GM18858 (cell line): ENCODE data around the gene ZER1.
"Not testable (repeated sequence)": the region's sequence is repeated elsewhere in the genome, so short reads cannot be mapped to it uniquely, and the experiment has no call there.

Experiments used
- ATAC-seq: cut with Tn5 transposase; IDR thresholded peaks from one replicate; pipeline ENCODE4 v1.9.1; 2021; ENCODE audit not compliant: unreplicated experiment

ZER1 gene

DNA sequence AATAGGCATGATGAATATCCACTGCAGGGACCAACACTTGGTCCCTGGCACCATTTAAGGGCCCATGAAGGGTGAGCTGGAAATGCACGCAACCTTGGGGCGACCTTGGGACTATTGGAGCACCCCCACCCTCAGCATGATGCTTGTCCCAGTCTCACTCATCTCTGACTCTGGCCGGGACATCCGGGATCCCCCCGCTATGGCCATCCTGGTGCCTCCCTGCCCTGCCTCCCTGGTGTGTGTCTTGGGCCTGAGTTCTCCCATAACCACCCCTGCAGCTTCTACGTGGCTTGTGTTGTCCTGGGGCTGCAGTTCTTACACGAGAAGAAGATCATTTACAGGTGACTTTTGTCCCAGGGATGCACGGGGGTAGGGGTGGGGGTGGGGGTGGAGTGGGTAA lies 53.7 kb downstream of the ZER1 start:
- no peak for ATAC-seq

DNA sequence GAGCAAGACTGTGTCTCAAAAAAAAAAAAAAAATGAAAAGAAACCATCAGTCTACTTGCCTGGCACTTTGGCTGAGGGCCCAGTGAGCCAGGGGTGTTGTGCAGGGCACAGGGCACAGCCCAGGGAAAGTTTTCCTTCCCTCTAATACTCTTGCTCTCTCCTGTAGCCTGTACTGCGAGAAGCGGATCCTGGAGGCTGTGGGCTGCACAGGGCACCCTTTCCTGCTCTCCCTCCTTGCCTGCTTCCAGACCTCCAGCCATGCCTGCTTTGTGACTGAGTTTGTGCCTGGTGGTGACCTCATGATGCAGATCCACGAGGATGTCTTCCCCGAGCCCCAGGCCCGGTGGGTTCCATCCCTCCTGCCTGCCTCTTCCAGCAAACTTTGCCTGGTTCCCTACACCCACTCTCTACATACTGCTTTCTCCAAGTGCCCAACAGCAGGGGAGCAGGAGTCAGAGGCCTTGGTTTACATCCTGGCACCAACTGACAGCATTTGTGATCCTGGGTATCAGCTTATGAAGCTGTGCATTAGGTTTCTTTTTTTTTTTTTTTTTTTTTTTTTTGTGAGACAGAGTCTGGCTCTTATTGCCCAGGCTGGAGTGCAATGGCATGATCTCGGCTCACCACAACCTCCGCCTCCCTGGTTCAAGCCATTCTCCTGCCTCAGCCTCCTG lies 55.0 kb downstream of the ZER1 start:
- ATAC-seq, result no peak

GRCh38 chr9:128715436-128715750 lies 56.3 kb downstream of the ZER1 start:
- ATAC-seq, result no peak

DNA sequence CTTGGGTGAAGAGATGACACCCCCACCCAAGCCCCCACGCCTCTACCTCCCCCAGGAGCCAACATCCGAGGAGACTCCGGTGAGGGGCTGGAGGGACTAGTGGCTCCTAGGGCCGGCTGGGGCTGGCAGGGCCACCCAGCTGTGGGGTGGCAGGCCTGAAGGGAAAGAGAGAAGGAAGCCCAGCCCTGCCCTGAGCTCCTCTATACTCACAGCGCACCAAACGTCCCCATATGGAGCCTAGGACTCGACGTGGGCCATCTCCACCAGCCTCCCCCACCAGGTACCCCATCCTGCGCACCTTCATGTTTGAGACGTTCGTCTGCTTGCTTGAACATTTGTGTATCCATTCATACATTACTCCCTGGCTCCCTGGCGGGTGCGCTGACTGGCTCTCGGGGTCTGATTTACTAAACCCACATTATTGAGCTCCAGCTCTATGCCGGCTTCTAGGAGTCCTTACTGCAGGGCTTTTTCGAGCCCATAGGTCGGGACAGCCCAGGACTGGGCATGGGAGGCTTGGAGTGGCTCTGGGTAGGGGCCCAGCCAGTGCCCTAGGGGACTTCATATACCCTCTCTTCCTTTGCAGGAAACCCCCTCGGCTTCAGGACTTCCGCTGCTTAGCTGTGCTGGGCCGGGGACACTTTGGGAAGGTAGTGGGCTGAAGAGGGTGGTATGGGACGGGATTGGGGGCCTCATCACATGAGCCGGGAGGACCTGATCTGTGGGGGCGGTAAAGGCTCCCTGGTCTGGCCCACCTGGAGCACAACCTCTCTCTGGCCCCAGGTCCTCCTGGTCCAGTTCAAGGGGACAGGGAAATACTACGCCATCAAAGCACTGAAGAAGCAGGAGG lies 56.9 kb downstream of the ZER1 start:
- ATAC-seq, result no peak

DNA sequence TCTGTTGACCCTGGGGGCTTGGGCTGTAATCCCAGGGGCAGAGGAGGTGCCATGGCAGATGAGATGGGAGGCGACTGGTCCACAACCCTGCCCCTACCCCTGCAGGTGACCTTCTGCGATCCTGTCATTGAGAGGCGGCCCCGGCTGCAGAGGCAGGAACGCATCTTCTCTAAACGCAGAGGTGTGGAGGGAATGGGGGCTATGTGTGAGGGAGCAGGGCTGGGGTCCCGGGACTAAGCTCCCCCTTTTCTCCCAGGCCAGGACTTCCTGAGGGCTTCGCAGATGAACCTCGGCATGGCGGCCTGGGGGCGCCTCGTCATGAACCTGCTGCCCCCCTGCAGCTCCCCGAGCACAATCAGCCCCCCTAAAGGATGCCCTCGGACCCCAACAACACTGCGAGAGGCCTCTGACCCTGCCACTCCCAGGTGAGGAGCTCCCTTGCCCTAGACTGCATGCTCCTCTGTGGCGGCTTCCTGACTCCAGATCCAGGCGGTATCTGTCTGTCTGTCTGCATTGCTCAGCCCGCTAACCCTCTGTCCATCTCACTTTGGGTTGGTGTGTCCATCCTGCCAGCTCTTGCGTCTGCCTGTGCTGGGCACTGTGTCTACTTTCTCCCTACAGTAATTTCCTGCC lies 57.7 kb downstream of the ZER1 start:
- no peak for ATAC-seq

DNA sequence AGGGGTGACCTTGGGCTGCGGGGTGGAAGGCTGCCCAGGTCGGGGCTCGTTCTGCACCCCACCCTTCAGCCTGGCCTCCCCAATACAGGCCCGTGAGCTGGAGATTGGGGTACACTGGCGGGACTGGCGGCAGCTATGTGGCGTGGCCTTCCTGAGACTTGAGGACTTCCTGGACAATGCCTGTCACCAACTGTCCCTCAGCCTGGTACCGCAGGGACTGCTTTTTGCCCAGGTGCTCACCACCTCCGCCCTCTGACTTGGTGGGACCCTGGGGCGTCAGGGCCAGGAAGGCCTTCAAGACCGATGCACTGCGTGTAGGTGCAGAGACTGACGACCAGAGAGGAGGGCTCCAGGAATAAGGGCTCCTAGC lies 58.3 kb downstream of the ZER1 start:
- ATAC-seq, result no peak

GRCh38 chr9:128712451-128713410 lies 59.0 kb downstream of the ZER1 start:
- no peak for ATAC-seq

GRCh38 chr9:128707446-128707845 lies 64.3 kb downstream of the ZER1 start:
- ATAC-seq, result no peak

GRCh38 chr9:128706671-128707381 lies 64.9 kb downstream of the ZER1 start:
- no peak for ATAC-seq

DNA sequence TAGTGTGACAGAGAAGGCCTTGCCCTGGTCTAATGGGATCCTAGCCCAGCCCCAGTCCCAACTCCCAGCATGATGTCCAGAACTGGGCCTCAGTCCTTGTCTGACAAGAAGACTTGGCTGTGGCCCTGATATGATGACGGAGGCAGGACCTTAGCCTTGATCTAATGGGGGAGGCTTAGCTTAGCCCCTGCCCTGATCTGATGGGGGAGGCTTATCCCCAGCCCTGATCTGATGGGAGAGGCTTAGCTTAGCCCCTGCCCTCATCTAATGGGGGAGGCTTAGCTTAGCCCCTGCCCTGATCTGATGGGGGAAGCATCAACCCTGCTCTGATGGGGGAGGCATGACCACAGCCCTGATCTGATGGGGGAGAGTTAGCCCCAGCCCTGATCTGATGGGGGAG lies 65.7 kb downstream of the ZER1 start:
- no peak for ATAC-seq

- no peak for ATAC-seq
Measured at GRCh38 chr9:128705051-128705965, 66.4 kb downstream of the ZER1 start.

- ATAC-seq, result no peak
Measured at GRCh38 chr9:128704356-128704670, 67.4 kb downstream of the ZER1 start.

DNA sequence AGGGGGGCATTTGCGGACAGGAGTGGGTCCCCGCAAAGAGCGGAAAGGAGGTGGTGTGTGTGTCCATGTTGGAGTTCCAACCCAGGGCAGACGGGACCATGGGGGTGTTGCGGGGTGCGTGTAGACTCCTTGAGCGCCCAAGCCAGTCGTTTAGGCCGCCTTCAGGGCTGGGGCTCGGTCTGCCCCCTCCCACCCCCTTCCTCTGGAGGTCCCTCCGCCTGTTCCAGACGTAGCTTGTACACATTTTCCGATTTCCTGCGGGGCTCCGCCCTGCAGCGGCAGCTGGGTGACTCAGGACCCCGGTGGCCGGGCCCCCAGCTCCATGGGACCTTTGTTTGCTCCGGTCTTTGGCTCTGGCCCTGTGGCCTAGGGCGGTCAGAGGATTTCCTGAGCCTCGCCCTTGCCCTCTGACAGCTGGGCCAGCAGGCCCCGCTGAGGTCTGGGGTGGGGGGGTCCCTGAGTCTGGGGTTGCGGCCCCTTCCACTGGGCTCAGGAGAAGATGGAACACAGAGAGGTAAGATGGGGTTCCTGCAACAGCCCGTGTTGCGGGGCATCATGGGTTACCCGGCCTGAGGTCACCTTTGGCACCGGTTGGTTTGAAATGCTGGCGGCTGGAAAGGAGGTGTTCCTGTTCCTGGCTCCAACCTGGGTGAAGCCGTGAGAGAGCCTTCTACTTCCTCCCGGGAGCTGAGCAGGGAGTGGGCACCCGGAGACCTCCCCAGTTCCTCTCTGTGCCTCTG lies 67.9 kb downstream of the ZER1 start:
- no peak for ATAC-seq

DNA sequence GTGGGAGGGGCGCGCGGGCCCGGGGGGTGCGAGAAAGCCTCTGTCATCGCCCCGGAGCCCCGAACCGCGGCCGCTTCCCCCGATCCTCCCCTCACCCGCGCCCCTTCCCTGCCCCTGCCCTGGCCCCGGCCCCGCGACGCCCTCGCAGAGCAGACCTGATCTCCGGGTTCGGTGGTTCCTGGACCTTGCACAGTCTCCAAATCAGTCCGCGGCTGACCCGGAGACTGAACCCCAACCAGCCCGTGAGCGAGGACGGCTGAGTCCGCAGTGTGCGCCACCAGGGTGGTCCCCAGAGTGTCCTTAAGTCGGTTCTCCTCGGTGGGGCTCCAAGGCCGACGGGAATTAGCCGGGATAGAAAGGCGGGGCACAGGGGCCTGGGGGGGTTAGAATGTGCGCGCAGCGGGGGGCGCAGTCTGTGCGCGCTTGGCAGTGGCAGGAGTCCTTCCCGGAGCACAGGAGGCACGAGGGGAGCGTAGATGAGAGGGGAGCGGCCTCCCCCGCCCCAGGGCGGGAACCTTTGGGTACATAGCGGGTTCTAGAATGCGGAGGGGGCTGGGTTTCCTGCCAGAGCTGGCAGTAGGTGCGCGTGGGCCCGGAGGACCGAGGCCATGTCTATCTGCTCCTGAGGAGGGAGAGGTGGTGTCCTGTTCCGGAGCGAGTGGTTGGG lies 68.6 kb downstream of the ZER1 start:
- ATAC-seq, result peak; percentile 18

DNA sequence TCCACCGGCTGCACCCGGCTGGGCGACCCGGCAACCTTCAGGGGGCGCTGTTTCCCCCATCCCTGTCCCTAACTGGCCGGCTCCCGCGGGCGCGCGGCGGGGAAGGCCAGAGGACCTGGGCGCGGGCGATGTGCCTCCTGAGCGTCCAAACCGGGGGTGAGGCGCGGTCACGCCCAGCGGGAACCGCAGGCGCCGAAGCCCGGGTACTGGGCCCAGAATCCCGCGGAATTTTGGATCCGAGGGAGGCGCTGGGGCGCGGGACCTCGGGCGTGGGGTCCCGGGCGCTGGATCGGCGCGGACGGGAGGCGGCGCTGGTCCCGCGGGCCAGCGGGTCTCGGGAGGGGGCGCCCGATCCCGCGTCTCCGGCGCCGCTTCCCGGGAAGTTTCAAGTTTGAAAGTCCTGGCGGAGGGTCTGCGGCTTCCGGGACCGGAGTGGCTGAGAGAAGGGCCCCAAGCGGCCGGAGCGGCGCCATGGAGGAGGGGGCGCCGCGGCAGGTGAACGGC lies 69.2 kb downstream of the ZER1 start, which contains the start of gene PKN3:
Gene PKN3 (plus strand): TSS at position 59 of the 504 bp plus-strand sequence. CDS start 413 bp downstream, at position 472.
- peak; percentile 47 for ATAC-seq

DNA sequence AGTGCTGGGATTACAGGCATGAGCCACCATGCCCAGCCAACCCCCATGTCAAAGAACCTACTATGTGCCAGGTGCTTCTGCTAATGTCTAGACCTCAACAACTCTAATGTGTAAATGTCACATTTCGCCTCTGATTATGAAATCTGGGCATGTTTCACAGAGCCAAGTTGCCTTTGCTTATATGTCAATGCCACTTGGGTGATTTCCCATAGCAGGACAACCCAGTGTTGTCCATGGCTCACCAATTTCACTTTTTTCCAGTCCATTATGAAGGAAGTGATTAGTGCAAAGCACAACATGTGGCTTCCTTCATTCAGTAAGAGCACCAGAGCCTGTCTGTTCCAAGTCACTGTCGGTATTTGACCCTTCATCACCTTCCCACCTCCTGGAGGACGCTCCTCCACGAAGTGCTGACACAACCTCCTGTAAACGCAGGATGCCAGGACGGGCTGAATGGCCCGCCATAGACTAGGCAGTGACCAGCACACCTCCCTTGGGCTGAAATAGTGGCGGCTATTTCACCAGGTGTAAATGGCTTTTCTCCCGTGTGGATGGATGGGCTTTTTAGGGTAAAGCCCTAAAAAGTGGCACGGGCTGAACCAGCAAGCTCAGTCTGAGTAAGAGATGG lies 70.4 kb downstream of the ZER1 start:
- ATAC-seq, result no peak

GRCh38 chr9:128699096-128699795 lies 72.5 kb downstream of the ZER1 start:
- ATAC-seq, result not testable (repeated sequence)
